Right kidney (tissue), 1 donor: ENCODE data around the gene INO80D.
A peak's percentile ranks its signal among the peaks of the same experiment; 100 is the strongest.
"Not testable (repeated sequence)": the region's sequence is repeated elsewhere in the genome, so short reads cannot be mapped to it uniquely, and the experiment has no call there.

ENCODE experiments used
- DNase-seq: peaks from one replicate; pipeline ENCODE4 v3.0.0-alpha.2; 2016

The INO80D gene

GRCh38 chr2:205976934-205977659, 108.9 kb downstream of the INO80D start:
- DNase-seq = not testable (repeated sequence)

- no peak for DNase-seq
Observed at GRCh38 chr2:205976120-205976814, 109.7 kb downstream of the INO80D start.

- peak; percentile 72 for DNase-seq
Observed at GRCh38 chr2:205975082-205975949, 110.7 kb downstream of the INO80D start.

GRCh38 chr2:205972113-205972512, 113.9 kb downstream of the INO80D start:
- no peak for DNase-seq

- DNase-seq = no peak
Observed at GRCh38 chr2:205970348-205970747, 115.6 kb downstream of the INO80D start.

- no peak for DNase-seq
Observed at GRCh38 chr2:205969584-205969983, 116.4 kb downstream of the INO80D start.

- DNase-seq = no peak
Observed at GRCh38 chr2:205967391-205968075, 118.4 kb downstream of the INO80D start.

- DNase-seq = no peak
Observed at GRCh38 chr2:205965707-205966106, 120.3 kb downstream of the INO80D start.

GRCh38 chr2:205964111-205964761, 121.7 kb downstream of the INO80D start:
- DNase-seq = no peak

GRCh38 chr2:205959521-205959920, 126.5 kb downstream of the INO80D start:
- no peak for DNase-seq

GRCh38 chr2:205957452-205958154, 128.4 kb downstream of the INO80D start:
- DNase-seq = no peak

GRCh38 chr2:205954707-205955106, 131.3 kb downstream of the INO80D start:
- no peak for DNase-seq

GRCh38 chr2:205952282-205952681, 133.7 kb downstream of the INO80D start:
- no peak for DNase-seq

GRCh38 chr2:205948883-205949282, 137.1 kb downstream of the INO80D start:
- no peak for DNase-seq

- no peak for DNase-seq
Observed at GRCh38 chr2:205948496-205948837, 137.5 kb downstream of the INO80D start.

- DNase-seq = peak; percentile 59
Observed at GRCh38 chr2:205947621-205948495, 138.1 kb downstream of the INO80D start.

GRCh38 chr2:205946226-205946625, 139.7 kb downstream of the INO80D start:
- no peak for DNase-seq
